Measurements from ENCODE around the gene OS9.

Gene OS9

DNA sequence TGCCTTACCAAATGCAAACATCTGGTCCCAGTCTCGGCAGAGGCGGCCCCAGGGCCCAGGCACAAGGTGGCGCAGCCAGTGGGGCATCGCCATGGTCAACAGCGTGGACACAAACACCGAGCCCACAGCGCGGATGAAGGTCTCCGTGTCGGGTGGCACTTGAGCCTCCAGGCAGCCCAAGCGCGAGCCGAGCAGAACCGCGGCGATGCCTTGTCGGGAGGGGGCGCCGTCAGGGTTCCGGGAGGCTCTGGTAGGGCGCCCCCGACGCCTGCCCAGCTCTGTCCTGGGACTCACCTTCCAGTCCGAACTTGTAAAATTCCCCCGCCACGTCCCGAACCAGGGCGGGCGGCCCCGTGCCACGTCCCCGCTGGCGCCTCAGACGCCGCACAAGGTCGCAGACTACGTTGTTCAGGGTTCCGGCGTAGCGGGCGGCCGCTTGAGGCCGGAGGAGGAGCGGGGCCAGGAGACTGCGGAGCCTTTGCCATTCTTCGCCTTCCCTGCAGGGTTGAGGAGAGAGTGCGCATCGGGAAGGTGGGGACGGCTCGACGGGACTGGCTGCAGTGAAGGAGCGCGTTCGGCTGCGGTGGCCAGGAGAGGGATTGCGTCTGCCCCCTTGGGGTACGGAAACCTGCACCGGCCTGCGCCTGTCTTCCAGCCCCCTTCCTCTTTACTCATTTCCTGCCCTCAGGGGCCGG lies 71.2 kb downstream of the OS9 start:
- peak overlapping the region; percentile 9 for H3K4me3 ChIP-seq (ENCODE audit: extremely low read depth, insufficient read depth, low read length, poor library complexity, severe bottlenecking)
- no peaks in the 10 kb centered on the region for H3K9me3 ChIP-seq (ENCODE audit: control insufficient read depth, low read length)
- H3K27ac ChIP-seq (ENCODE audit: low read depth, low read length, severe bottlenecking): no peak overlapping the region
- peaks cover 10% of the 10 kb centered on the region for H3K4me1 ChIP-seq (ENCODE audit: control insufficient read depth, insufficient read depth, low read length, poor library complexity, severe bottlenecking)
- peaks cover 18% of the 10 kb centered on the region for H3K36me3 ChIP-seq (ENCODE audit: control insufficient read depth, insufficient read depth, low read length)
- WGBS, 2 experiments (ENCODE audit: insufficient coverage in 2 of 2): 1 to 3% methylated on average over 52 to 60 of the region's 60 CpGs

- Histone ChIP-seq H3K9me3 (ENCODE audit: control insufficient read depth, low read length) (no peaks in the 10 kb centered on the region), H3K4me1 (ENCODE audit: control insufficient read depth, insufficient read depth, low read length, poor library complexity, severe bottlenecking) (peaks cover 10% of the 10 kb centered on the region), H3K27ac (ENCODE audit: low read depth, low read length, severe bottlenecking) (no peak overlapping the region), H3K36me3 (ENCODE audit: control insufficient read depth, insufficient read depth, low read length) (peaks cover 23% of the 10 kb centered on the region), H3K4me3 (ENCODE audit: extremely low read depth, insufficient read depth, low read length, poor library complexity, severe bottlenecking) (peak overlapping the region; percentile 9)
- 3 to 7% methylated on average over 27 to 32 of the region's 40 CpGs for WGBS, 2 experiments (ENCODE audit: insufficient coverage in 2 of 2)
Measured at GRCh38 chr12:57765698-57766463, 71.9 kb downstream of the OS9 start.

- Histone ChIP-seq H3K27ac (ENCODE audit: low read depth, low read length, severe bottlenecking) (no peak within 1 kb of the TSS), H3K36me3 (ENCODE audit: control insufficient read depth, insufficient read depth, low read length) (peaks cover 25% of the 10 kb centered on the region), H3K4me1 (ENCODE audit: control insufficient read depth, insufficient read depth, low read length, poor library complexity, severe bottlenecking) (peaks cover 13% of the 10 kb centered on the region), H3K4me3 (ENCODE audit: extremely low read depth, insufficient read depth, low read length, poor library complexity, severe bottlenecking) (no peak within 1 kb of the TSS), H3K9me3 (ENCODE audit: control insufficient read depth, low read length) (no peaks in the 10 kb centered on the region)
- WGBS, 2 experiments (ENCODE audit: insufficient coverage in 2 of 2): 5 to 6% methylated on average over 29 to 31 of the region's 38 CpGs
Measured at GRCh38 chr12:57766464-57767304, 72.8 kb downstream of the OS9 start, which contains the start of gene CYP27B1. CYP27B1 (minus strand) TSS chr12:57767078; CDS start chr12:57767041, 37 bp downstream.

GRCh38 chr12:57767305-57767698 lies 73.4 kb downstream of the OS9 start:
- H3K4me3 ChIP-seq (ENCODE audit: extremely low read depth, insufficient read depth, low read length, poor library complexity, severe bottlenecking): no peak overlapping the region
- peaks cover 25% of the 10 kb centered on the region for H3K36me3 ChIP-seq (ENCODE audit: control insufficient read depth, insufficient read depth, low read length)
- H3K9me3 ChIP-seq (ENCODE audit: control insufficient read depth, low read length): no peaks in the 10 kb centered on the region

DNA sequence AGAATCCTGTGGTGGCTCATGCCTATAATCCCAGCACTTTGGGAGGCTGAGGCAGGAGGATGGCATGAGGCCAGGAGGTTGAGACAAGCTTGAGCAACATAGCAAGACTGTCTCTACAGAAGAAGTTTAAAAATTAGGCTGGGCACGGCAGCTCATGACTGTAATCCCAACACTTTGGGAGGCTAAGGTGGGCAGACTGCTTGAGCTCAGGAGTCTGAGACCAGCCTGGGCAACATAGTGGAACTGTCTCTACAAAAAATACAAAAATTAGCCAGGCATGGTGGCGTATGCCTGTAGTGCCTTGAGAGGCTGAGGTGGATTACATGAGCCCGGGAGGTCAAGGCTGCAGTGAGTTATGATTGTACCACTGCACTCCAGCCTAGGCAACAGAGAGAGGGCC lies 73.9 kb downstream of the OS9 start:
- WGBS, 2 experiments (ENCODE audit: insufficient coverage in 2 of 2): 90 to 100% methylated on average over 1 to 3 of the region's 3 CpGs
- Histone ChIP-seq H3K36me3 (ENCODE audit: control insufficient read depth, insufficient read depth, low read length) (peaks cover 25% of the 10 kb centered on the region), H3K4me1 (ENCODE audit: control insufficient read depth, insufficient read depth, low read length, poor library complexity, severe bottlenecking) (peaks cover 13% of the 10 kb centered on the region), H3K27ac (ENCODE audit: low read depth, low read length, severe bottlenecking) (no peak overlapping the region), H3K4me3 (ENCODE audit: extremely low read depth, insufficient read depth, low read length, poor library complexity, severe bottlenecking) (no peak overlapping the region), H3K9me3 (ENCODE audit: control insufficient read depth, low read length) (no peaks in the 10 kb centered on the region)

More at GRCh38 chr12:57767305-57767698, 73.4 kb downstream of the OS9 start:
- peaks cover 13% of the 10 kb centered on the region for H3K4me1 ChIP-seq (ENCODE audit: control insufficient read depth, insufficient read depth, low read length, poor library complexity, severe bottlenecking)
- no peak overlapping the region for H3K27ac ChIP-seq (ENCODE audit: low read depth, low read length, severe bottlenecking)

- 95 to 96% methylated on average over 9 to 10 of the region's 11 CpGs for WGBS, 2 experiments (ENCODE audit: insufficient coverage in 2 of 2)
- Histone ChIP-seq H3K4me1 (ENCODE audit: control insufficient read depth, insufficient read depth, low read length, poor library complexity, severe bottlenecking) (peaks cover 13% of the 10 kb centered on the region), H3K4me3 (ENCODE audit: extremely low read depth, insufficient read depth, low read length, poor library complexity, severe bottlenecking) (no peak overlapping the region), H3K36me3 (ENCODE audit: control insufficient read depth, insufficient read depth, low read length) (peaks cover 25% of the 10 kb centered on the region), H3K9me3 (ENCODE audit: control insufficient read depth, low read length) (no peaks in the 10 kb centered on the region), H3K27ac (ENCODE audit: low read depth, low read length, severe bottlenecking) (no peak overlapping the region)
Measured at GRCh38 chr12:57769594-57769993, 75.7 kb downstream of the OS9 start.

DNA sequence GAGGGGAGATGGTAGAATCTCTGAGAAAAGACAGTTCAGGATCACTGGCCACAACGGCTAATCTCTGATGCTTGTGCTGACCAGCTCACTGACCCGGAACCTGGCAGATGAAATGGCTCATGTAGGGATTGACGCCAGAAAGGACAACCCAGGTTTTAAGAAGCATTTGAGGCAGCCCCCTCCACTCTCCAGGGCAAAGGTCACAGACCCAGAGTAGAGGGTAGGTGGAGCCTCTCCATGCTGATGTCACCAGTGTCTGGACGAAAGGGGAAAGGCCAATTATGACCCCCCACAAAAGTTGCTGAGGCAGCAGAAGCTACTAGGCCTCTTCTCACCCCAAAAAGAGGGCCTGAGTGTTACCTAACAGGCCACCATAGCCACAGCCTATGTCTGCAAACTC lies 76.8 kb downstream of the OS9 start:
- Histone ChIP-seq H3K27ac (ENCODE audit: low read depth, low read length, severe bottlenecking) (no peak overlapping the region), H3K36me3 (ENCODE audit: control insufficient read depth, insufficient read depth, low read length) (peaks cover 25% of the 10 kb centered on the region), H3K9me3 (ENCODE audit: control insufficient read depth, low read length) (no peaks in the 10 kb centered on the region), H3K4me1 (ENCODE audit: control insufficient read depth, insufficient read depth, low read length, poor library complexity, severe bottlenecking) (peaks cover 10% of the 10 kb centered on the region), H3K4me3 (ENCODE audit: extremely low read depth, insufficient read depth, low read length, poor library complexity, severe bottlenecking) (peak overlapping the region; percentile 74)
- WGBS, 2 experiments (ENCODE audit: insufficient coverage in 2 of 2): 91 to 98% methylated on average over 3 to 4 of the region's 4 CpGs
